Karpas-422 (cell line): ENCODE results near the gene UBE4A. TPM values are rescaled to one million over a fixed set of nuclear protein-coding genes. Genes with fewer than 3 reads are reported as not detected.
"Not testable (repeated sequence)": the region's sequence is repeated elsewhere in the genome, so short reads cannot be mapped to it uniquely, and the experiment has no call there.

ENCODE experiments used
- DNase-seq: peaks from one replicate; pipeline ENCODE4 v3.0.0-alpha.2; 2015
- H2AFZ ChIP-seq: fragments of 200-600 bp; sonication (generic); 2 replicates; pipeline ENCODE4 v1.6.1; 2014; ENCODE audit warnings: antibody characterized with exemption, low read length, mixed read lengths
- H3K27ac ChIP-seq: fragments of 200-600 bp; sonication (generic); 2 replicates; pipeline ENCODE4 v1.5.1; 2014; ENCODE audit warnings: mild to moderate bottlenecking, low read length, moderate library complexity
- H3K27me3 ChIP-seq: fragments of 200-600 bp; sonication (generic); 2 replicates; pipeline ENCODE4 v1.6.1; 2014; ENCODE audit warnings: low read length, mixed read lengths
- H3K36me3 ChIP-seq: fragments of 200-600 bp; sonication (generic); 2 replicates; pipeline ENCODE4 v1.6.1; 2014; ENCODE audit warnings: low read length, mixed read lengths; ENCODE audit not compliant: insufficient read depth
- H3K4me1 ChIP-seq: fragments of 200-600 bp; sonication (generic); 2 replicates; pipeline ENCODE4 v1.6.1; 2014; ENCODE audit warnings: mild to moderate bottlenecking, low read length, mixed read lengths
- H3K4me2 ChIP-seq: fragments of 200-600 bp; sonication (generic); 2 replicates; pipeline ENCODE4 v1.6.1; 2014; ENCODE audit warnings: low read length, low read depth, mild to moderate bottlenecking; ENCODE audit not compliant: poor library complexity, severe bottlenecking
- H3K4me3 ChIP-seq: fragments of 200-600 bp; sonication (generic); 2 replicates; pipeline ENCODE4 v1.5.1; 2014; ENCODE audit warnings: mild to moderate bottlenecking, antibody characterized with exemption, low read length, mixed read lengths
- H3K79me2 ChIP-seq: fragments of 200-600 bp; sonication (generic); 2 replicates; pipeline ENCODE4 v1.6.1; 2014; ENCODE audit warnings: mild to moderate bottlenecking, low read length, mixed read lengths
- H3K9ac ChIP-seq: fragments of 200-600 bp; sonication (generic); 2 replicates; pipeline ENCODE4 v1.6.0; 2014; ENCODE audit warnings: low read length
- H3K9me2 ChIP-seq: fragments of 200-600 bp; sonication (generic), shearing (Covaris generic); replicated peaks from 2 replicates; pipeline ENCODE4 v1.6.0; 2014; ENCODE audit warnings: mild to moderate bottlenecking, low read length, moderate library complexity; ENCODE audit not compliant: insufficient read depth
- H3K9me3 ChIP-seq: fragments of 300-700, 200-600 bp; sonication (generic); 2 replicates; pipeline ENCODE4 v1.6.1; 2014; ENCODE audit warnings: low read length, mixed read lengths
- H4K20me1 ChIP-seq: fragments of 200-600 bp; sonication (generic); 2 replicates; pipeline ENCODE4 v1.6.1; 2014; ENCODE audit warnings: mild to moderate bottlenecking, antibody characterized with exemption, low read length, low read depth; ENCODE audit not compliant: insufficient read depth
- total RNA-seq: library from RNA; depleted of rRNA; stranded (reverse); fragments of >200 nt; shearing (Covaris generic); gene quantifications from 2 replicates; pipeline ENCODE4 v1.2.3, GENCODE V29; 2014; ENCODE audit warnings: low replicate concordance

The UBE4A gene
- total RNA-seq, 1 experiment from 2014 or later, result 26.3 TPM

GRCh38 chr11:118398791-118399559, 39.6 kb downstream of the UBE4A start:
- Histone ChIP-seq H3K36me3 (peaks cover 3% of the 10 kb centered on the region; the same call in 1 of the 2 replicates), H3K79me2 (peaks cover 29% of the 10 kb centered on the region), H3K4me2 (no peak overlapping the region), H3K27me3 (no peaks in the 10 kb centered on the region), H3K4me3 (no peak overlapping the region), H3K9me3 (no peaks in the 10 kb centered on the region), H2AFZ (no peak overlapping the region), H3K4me1 (peaks cover 29% of the 10 kb centered on the region), H4K20me1 (peaks cover 10% of the 10 kb centered on the region; the same call in 1 of the 2 replicates), H3K27ac (peak overlapping the region; percentile 41), H3K9me2 (no peaks in the 10 kb centered on the region), H3K9ac (no peak overlapping the region)
- peak; percentile 52 for DNase-seq

- H3K9me3 ChIP-seq, result no peaks in the 10 kb centered on the region
- H3K27ac ChIP-seq, result peak within 1 kb of the TSS; percentile 86
- peak within 1 kb of the TSS; percentile 78 for H3K4me2 ChIP-seq
- DNase-seq, result peak; percentile 93
- H3K4me1 ChIP-seq, result peaks cover 29% of the 10 kb centered on the region
- no peaks in the 10 kb centered on the region for H3K9me2 ChIP-seq
- H3K4me3 ChIP-seq, result peak within 1 kb of the TSS; percentile 96
- H3K9ac ChIP-seq, result peak within 1 kb of the TSS; percentile 91
- H4K20me1 ChIP-seq, result peaks cover 10% of the 10 kb centered on the region; the same call in 1 of the 2 replicates
- H3K79me2 ChIP-seq, result peaks cover 52% of the 10 kb centered on the region
- H3K27me3 ChIP-seq, result no peaks in the 10 kb centered on the region
- H3K36me3 ChIP-seq, result peaks cover 7% of the 10 kb centered on the region; the same call in 1 of the 2 replicates
- peak within 1 kb of the TSS; percentile 66; the same call in 1 of the 2 replicates for H2AFZ ChIP-seq
Observed at GRCh38 chr11:118401151-118401879, 41.9 kb downstream of the UBE4A start, which contains the start of gene ATP5MG. Gene ATP5MG, plus strand, starts transcription at chr11:118401606. Its CDS starts 60 bp downstream, at chr11:118401666.

- Histone ChIP-seq H3K27ac (peak overlapping the region; percentile 86), H3K4me2 (peak overlapping the region; percentile 78), H3K79me2 (peaks cover 60% of the 10 kb centered on the region), H3K9me2 (no peaks in the 10 kb centered on the region), H4K20me1 (peaks cover 10% of the 10 kb centered on the region; the same call in 1 of the 2 replicates), H3K9me3 (no peaks in the 10 kb centered on the region), H3K9ac (peak overlapping the region; percentile 91), H3K36me3 (peaks cover 5% of the 10 kb centered on the region; the same call in 1 of the 2 replicates), H2AFZ (no peak overlapping the region), H3K4me1 (peaks cover 29% of the 10 kb centered on the region), H3K4me3 (peak overlapping the region; percentile 96), H3K27me3 (no peaks in the 10 kb centered on the region)
- no peak for DNase-seq
Observed at GRCh38 chr11:118401880-118402590, 42.6 kb downstream of the UBE4A start.

GRCh38 chr11:118402594-118402993, 43.2 kb downstream of the UBE4A start:
- peaks cover 10% of the 10 kb centered on the region; the same call in 1 of the 2 replicates for H4K20me1 ChIP-seq
- not testable (repeated sequence) for H3K9me3 ChIP-seq

GRCh38 chr11:118406599-118407166, 47.3 kb downstream of the UBE4A start:
- no peak overlapping the region for H3K27ac ChIP-seq
- H3K4me1 ChIP-seq, result peaks cover 42% of the 10 kb centered on the region
- H3K36me3 ChIP-seq, result peaks cover 17% of the 10 kb centered on the region; the same call in 1 of the 2 replicates
- no peak overlapping the region for H3K4me2 ChIP-seq
- H2AFZ ChIP-seq, result no peak overlapping the region
- H3K79me2 ChIP-seq, result peaks cover 64% of the 10 kb centered on the region
- peaks cover 9% of the 10 kb centered on the region; the same call in 1 of the 2 replicates for H4K20me1 ChIP-seq
- no peaks in the 10 kb centered on the region for H3K9me2 ChIP-seq
- no peaks in the 10 kb centered on the region for H3K27me3 ChIP-seq
- no peak overlapping the region for H3K9ac ChIP-seq
- no peaks in the 10 kb centered on the region for H3K9me3 ChIP-seq
- H3K4me3 ChIP-seq, result no peak overlapping the region
- DNase-seq, result no peak

More at GRCh38 chr11:118402594-118402993, 43.2 kb downstream of the UBE4A start:
- Histone ChIP-seq H3K79me2 (peaks cover 65% of the 10 kb centered on the region), H3K9ac (peak overlapping the region; percentile 91), H3K4me2 (peak overlapping the region; percentile 78), H3K36me3 (peaks cover 10% of the 10 kb centered on the region; the same call in 1 of the 2 replicates), H3K4me3 (peak overlapping the region; percentile 96), H3K4me1 (peaks cover 29% of the 10 kb centered on the region)
- not testable (repeated sequence) for H3K9me2 ChIP-seq, DNase-seq, H3K27ac ChIP-seq, H2AFZ ChIP-seq, H3K27me3 ChIP-seq

- Histone ChIP-seq H4K20me1 (no peaks in the 10 kb centered on the region), H3K27ac (peak overlapping the region; percentile 58), H2AFZ (no peak overlapping the region), H3K79me2 (peaks cover 29% of the 10 kb centered on the region), H3K4me3 (no peak overlapping the region), H3K27me3 (no peaks in the 10 kb centered on the region), H3K36me3 (peaks cover 17% of the 10 kb centered on the region; the same call in 1 of the 2 replicates), H3K9me3 (no peaks in the 10 kb centered on the region), H3K9ac (no peak overlapping the region), H3K9me2 (no peaks in the 10 kb centered on the region), H3K4me2 (peak overlapping the region; percentile 26), H3K4me1 (peaks cover 42% of the 10 kb centered on the region)
- no peak for DNase-seq
Observed at GRCh38 chr11:118410055-118410745, 50.8 kb downstream of the UBE4A start.

- Histone ChIP-seq H3K36me3 (peaks cover 13% of the 10 kb centered on the region; the same call in 1 of the 2 replicates), H3K9ac (no peak overlapping the region), H3K27me3 (no peaks in the 10 kb centered on the region), H3K4me2 (no peak overlapping the region), H4K20me1 (no peaks in the 10 kb centered on the region), H2AFZ (no peak overlapping the region), H3K4me3 (no peak overlapping the region), H3K4me1 (peaks cover 55% of the 10 kb centered on the region), H3K27ac (0 out of 2 replicates have a peak overlapping the region, but pooled peaks have one; percentile 45), H3K79me2 (peaks cover 16% of the 10 kb centered on the region), H3K9me3 (no peaks in the 10 kb centered on the region), H3K9me2 (no peaks in the 10 kb centered on the region)
- no peak for DNase-seq
Observed at GRCh38 chr11:118411530-118411929, 52.1 kb downstream of the UBE4A start.
